Measurements from ENCODE around the gene DHX34. TPM values are rescaled to one million over a fixed set of nuclear protein-coding genes. Genes with fewer than 3 reads are reported as not detected.

DHX34 gene
- total RNA-seq, 1 donor from 2014 or later, result 32.4 TPM

GRCh38 chr19:47353307-47353712 is 4.2 kb downstream of the DHX34 start:
- peaks cover 43% of the 10 kb centered on the region for H3K36me3 Mint-ChIP-seq (ENCODE audit: low read depth)
- TF ChIP-seq, protein P1, sequence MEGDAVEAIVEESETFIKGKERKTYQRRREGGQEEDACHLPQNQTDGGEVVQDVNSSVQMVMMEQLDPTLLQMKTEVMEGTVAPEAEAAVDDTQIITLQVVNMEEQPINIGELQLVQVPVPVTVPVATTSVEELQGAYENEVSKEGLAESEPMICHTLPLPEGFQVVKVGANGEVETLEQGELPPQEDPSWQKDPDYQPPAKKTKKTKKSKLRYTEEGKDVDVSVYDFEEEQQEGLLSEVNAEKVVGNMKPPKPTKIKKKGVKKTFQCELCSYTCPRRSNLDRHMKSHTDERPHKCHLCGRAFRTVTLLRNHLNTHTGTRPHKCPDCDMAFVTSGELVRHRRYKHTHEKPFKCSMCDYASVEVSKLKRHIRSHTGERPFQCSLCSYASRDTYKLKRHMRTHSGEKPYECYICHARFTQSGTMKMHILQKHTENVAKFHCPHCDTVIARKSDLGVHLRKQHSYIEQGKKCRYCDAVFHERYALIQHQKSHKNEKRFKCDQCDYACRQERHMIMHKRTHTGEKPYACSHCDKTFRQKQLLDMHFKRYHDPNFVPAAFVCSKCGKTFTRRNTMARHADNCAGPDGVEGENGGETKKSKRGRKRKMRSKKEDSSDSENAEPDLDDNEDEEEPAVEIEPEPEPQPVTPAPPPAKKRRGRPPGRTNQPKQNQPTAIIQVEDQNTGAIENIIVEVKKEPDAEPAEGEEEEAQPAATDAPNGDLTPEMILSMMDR (conservative IDR thresholded peaks at IDR 0.05), result no peak
- no peaks in the 10 kb centered on the region for H3K27me3 Mint-ChIP-seq (ENCODE audit: low read depth)
- H3K4me1 Mint-ChIP-seq, result peaks cover 36% of the 10 kb centered on the region
- H3K4me3 Mint-ChIP-seq, result no peak overlapping the region
- no peak for DNase-seq (ENCODE audit: low read depth, low spot score)
- H3K27ac Mint-ChIP-seq (ENCODE audit: unreplicated experiment), result no peak overlapping the region
- H3K9me3 Mint-ChIP-seq, result peaks cover 2% of the 10 kb centered on the region

DNA sequence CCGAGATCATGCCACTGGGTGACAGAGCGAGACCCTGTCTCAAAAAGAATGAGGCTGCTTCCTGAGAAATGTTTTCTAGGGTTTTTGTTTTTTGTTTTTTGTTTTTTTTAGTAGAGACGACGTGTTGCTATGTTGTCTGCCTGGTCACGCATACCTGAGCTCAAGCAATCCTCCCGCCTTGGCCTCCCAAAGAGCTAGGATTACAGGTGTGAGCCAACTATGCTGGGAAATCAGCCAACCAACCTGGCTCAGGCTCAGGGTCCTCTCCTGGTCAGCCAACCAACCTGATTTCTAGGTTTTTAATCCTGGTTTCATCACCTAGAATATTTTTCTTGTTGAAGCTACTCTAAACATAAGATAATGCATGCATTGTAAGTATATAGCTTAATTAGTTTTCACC is 7.8 kb downstream of the DHX34 start:
- no peak for DNase-seq (ENCODE audit: low read depth, low spot score)
- Mint-ChIP-seq H3K9me3 (no peaks in the 10 kb centered on the region), H3K27me3 (ENCODE audit: low read depth) (no peaks in the 10 kb centered on the region), H3K27ac (ENCODE audit: unreplicated experiment) (no peak overlapping the region), H3K4me3 (no peak overlapping the region), H3K4me1 (peaks cover 6% of the 10 kb centered on the region), H3K36me3 (ENCODE audit: low read depth) (peaks cover 33% of the 10 kb centered on the region)
- TF ChIP-seq, protein P1 (conservative IDR thresholded peaks at IDR 0.05), result no peak

DNA sequence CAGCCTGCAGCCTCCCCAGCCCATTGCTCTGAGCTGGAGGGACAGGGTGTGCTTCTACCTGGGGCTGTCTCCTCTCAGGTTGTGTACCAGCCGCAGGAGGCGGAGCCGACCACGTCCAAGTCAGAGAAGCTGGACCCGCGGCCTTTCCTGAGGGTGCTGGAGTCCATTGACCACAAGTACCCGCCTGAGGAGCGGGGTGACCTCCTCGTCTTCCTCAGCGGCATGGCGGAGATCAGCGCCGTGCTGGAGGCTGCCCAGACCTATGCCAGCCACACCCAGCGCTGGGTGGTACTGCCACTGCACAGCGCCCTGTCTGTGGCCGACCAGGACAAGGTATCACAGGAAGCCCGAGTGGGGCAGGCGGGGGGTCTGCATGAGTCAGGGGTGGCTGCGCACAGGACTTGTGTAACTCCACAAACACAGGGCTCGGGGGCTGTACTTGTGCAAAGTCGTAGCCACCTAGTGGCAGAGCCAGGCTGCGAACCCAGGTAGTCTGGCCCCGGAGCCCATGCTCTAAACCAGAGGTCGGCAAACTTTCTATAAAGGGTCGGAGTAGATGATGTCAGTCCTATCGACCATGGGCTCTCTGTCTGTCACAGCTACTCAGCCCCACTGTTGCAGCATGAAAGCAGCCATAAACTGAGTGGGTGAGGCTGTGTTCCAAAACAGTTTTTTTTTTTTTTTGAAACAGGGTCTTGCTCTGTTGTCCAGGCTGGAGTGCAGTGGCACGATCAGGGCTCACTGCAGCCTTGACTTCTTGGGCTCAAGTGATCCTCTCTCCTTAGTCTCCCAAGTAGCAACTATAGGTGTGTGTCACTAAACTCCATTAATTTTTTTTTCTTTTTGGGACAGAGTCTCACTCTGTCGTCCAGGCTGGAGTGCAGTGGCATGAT is 8.9 kb downstream of the DHX34 start:
- Mint-ChIP-seq H3K27me3 (ENCODE audit: low read depth) (no peaks in the 10 kb centered on the region), H3K36me3 (ENCODE audit: low read depth) (peaks cover 28% of the 10 kb centered on the region), H3K27ac (ENCODE audit: unreplicated experiment) (no peak overlapping the region), H3K4me3 (no peak overlapping the region), H3K4me1 (no peaks in the 10 kb centered on the region), H3K9me3 (no peaks in the 10 kb centered on the region)
- DNase-seq (ENCODE audit: low read depth, low spot score), result no peak
- TF ChIP-seq, protein P1 (conservative IDR thresholded peaks at IDR 0.05), result peak; percentile 31

DNA sequence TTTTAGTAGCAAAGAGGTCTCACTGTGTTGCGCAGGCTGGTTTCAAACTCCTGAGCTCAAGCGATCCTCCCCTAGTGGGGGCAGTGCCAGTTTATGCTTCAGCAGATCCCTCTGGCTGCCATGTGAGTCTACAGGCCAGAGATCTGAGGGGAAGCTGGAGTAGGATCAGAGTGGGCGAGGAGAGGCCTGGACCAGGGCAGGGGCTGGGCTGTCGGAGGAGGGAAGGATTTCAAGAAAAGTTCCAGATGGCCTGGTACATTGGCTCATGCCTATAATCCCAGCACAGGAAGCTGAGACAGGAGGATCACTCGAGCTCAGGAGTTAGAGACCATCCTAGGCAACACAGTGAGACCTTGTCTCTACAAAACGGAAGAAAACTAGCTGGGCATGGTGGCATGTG is 9.8 kb downstream of the DHX34 start:
- TF ChIP-seq, protein P1 (conservative IDR thresholded peaks at IDR 0.05), result no peak
- no peaks in the 10 kb centered on the region for H3K9me3 Mint-ChIP-seq
- peaks cover 24% of the 10 kb centered on the region for H3K36me3 Mint-ChIP-seq (ENCODE audit: low read depth)
- H3K27ac Mint-ChIP-seq (ENCODE audit: unreplicated experiment), result no peak overlapping the region
- no peak for DNase-seq (ENCODE audit: low read depth, low spot score)
- no peaks in the 10 kb centered on the region for H3K27me3 Mint-ChIP-seq (ENCODE audit: low read depth)
- H3K4me1 Mint-ChIP-seq, result no peaks in the 10 kb centered on the region
- H3K4me3 Mint-ChIP-seq, result no peak overlapping the region

GRCh38 chr19:47362321-47362720 is 13.2 kb downstream of the DHX34 start:
- Mint-ChIP-seq H3K27ac (ENCODE audit: unreplicated experiment) (no peak overlapping the region), H3K27me3 (ENCODE audit: low read depth) (no peaks in the 10 kb centered on the region), H3K9me3 (no peaks in the 10 kb centered on the region), H3K36me3 (ENCODE audit: low read depth) (peaks cover 11% of the 10 kb centered on the region), H3K4me3 (no peak overlapping the region), H3K4me1 (no peaks in the 10 kb centered on the region)
- DNase-seq (ENCODE audit: low read depth, low spot score), result no peak
- TF ChIP-seq, protein P1 (conservative IDR thresholded peaks at IDR 0.05), result no peak
